ENCODE results near the gene NKD2.

NKD2 gene

GRCh38 chr5:994272-994607, 14.4 kb upstream of the NKD2 start:
- TF ChIP-seq, protein P1, sequence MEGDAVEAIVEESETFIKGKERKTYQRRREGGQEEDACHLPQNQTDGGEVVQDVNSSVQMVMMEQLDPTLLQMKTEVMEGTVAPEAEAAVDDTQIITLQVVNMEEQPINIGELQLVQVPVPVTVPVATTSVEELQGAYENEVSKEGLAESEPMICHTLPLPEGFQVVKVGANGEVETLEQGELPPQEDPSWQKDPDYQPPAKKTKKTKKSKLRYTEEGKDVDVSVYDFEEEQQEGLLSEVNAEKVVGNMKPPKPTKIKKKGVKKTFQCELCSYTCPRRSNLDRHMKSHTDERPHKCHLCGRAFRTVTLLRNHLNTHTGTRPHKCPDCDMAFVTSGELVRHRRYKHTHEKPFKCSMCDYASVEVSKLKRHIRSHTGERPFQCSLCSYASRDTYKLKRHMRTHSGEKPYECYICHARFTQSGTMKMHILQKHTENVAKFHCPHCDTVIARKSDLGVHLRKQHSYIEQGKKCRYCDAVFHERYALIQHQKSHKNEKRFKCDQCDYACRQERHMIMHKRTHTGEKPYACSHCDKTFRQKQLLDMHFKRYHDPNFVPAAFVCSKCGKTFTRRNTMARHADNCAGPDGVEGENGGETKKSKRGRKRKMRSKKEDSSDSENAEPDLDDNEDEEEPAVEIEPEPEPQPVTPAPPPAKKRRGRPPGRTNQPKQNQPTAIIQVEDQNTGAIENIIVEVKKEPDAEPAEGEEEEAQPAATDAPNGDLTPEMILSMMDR (IDR thresholded peaks at IDR 0.05; ENCODE audit: insufficient read depth, low read depth, low read length, missing control alignments), result no peak
- no peak for DNase-seq (ENCODE audit: low read depth)
- no peak overlapping the region for H3K4me3 ChIP-seq (ENCODE audit: low read depth, low read length)

- no peak for DNase-seq (ENCODE audit: low read depth)
- TF ChIP-seq, protein P1 (IDR thresholded peaks at IDR 0.05; ENCODE audit: insufficient read depth, low read depth, low read length, missing control alignments), result no peak
- no peak overlapping the region for H3K4me3 ChIP-seq (ENCODE audit: low read depth, low read length)
Observed at GRCh38 chr5:994821-995220, 13.8 kb upstream of the NKD2 start.

GRCh38 chr5:995318-995717, 13.3 kb upstream of the NKD2 start:
- TF ChIP-seq, protein P1 (IDR thresholded peaks at IDR 0.05; ENCODE audit: insufficient read depth, low read depth, low read length, missing control alignments), result no peak
- no peak overlapping the region for H3K4me3 ChIP-seq (ENCODE audit: low read depth, low read length)
- DNase-seq (ENCODE audit: low read depth), result no peak

- no peak overlapping the region for H3K4me3 ChIP-seq (ENCODE audit: low read depth, low read length)
- no peak for DNase-seq (ENCODE audit: low read depth)
- TF ChIP-seq, protein P1 (IDR thresholded peaks at IDR 0.05; ENCODE audit: insufficient read depth, low read depth, low read length, missing control alignments), result no peak
Observed at GRCh38 chr5:997001-997474, 11.6 kb upstream of the NKD2 start.

GRCh38 chr5:997711-998110, 10.9 kb upstream of the NKD2 start:
- DNase-seq (ENCODE audit: low read depth), result no peak
- TF ChIP-seq, protein P1 (IDR thresholded peaks at IDR 0.05; ENCODE audit: insufficient read depth, low read depth, low read length, missing control alignments), result no peak
- H3K4me3 ChIP-seq (ENCODE audit: low read depth, low read length), result no peak overlapping the region

- DNase-seq (ENCODE audit: low read depth), result no peak
- no peak overlapping the region for H3K4me3 ChIP-seq (ENCODE audit: low read depth, low read length)
- TF ChIP-seq, protein P1 (IDR thresholded peaks at IDR 0.05; ENCODE audit: insufficient read depth, low read depth, low read length, missing control alignments), result no peak
Observed at GRCh38 chr5:998246-999031, 10.2 kb upstream of the NKD2 start.

DNA sequence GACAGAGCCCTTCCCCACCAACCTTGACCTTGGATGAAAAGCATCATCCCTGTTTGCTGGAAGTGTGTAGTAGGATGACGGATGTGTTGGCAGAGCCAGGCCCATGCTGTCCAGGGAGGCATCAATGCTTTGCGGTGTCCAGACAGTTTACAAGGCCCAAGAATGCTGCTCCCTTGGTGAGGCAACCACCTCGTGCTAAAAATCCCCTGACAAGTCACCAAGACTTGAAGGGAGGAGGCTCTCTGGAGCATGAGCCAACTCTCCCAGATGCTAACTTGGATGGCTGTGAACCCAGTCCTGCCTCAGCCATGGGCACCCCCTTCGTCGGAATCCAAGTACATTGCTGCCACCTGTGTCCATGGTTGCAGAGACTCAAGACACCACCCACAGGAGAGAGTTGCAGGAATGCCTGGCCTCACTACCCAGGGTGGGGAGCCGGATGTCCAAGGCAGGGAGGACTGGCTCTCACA, 9.5 kb upstream of the NKD2 start:
- no peak overlapping the region for H3K4me3 ChIP-seq (ENCODE audit: low read depth, low read length)
- TF ChIP-seq, protein P1 (IDR thresholded peaks at IDR 0.05; ENCODE audit: insufficient read depth, low read depth, low read length, missing control alignments), result no peak
- no peak for DNase-seq (ENCODE audit: low read depth)

Data from GM12865 (cell line).